Type B pancreatic cell (in vitro differentiated cells): ENCODE data around the gene UCMA. TPM values are rescaled to one million over a fixed set of nuclear protein-coding genes. Genes with fewer than 3 reads are reported as not detected.
"Not testable (repeated sequence)": the region's sequence is repeated elsewhere in the genome, so short reads cannot be mapped to it uniquely, and the experiment has no call there.

Source experiments
- DNase-seq: peaks from one replicate; pipeline ENCODE4 v3.0.0; 2021; ENCODE audit warnings: mixed read lengths; ENCODE audit not compliant: unreplicated experiment; ENCODE audit errors: extremely low spot score
- H3K27ac Mint-ChIP-seq: 2 replicates; pipeline ENCODE4 v1.8.0; 2021; ENCODE audit warnings: mild to moderate bottlenecking, mixed read lengths
- H3K27me3 Mint-ChIP-seq: 2 replicates; pipeline ENCODE4 v1.8.0; 2021; ENCODE audit warnings: mixed read lengths
- H3K36me3 Mint-ChIP-seq: 2 replicates; pipeline ENCODE4 v1.8.0; 2021; ENCODE audit warnings: mixed read lengths
- H3K4me1 Mint-ChIP-seq: one replicate; pipeline ENCODE4 v1.8.0; 2021; ENCODE audit warnings: mixed read lengths; ENCODE audit not compliant: unreplicated experiment
- H3K4me3 Mint-ChIP-seq: 2 replicates; pipeline ENCODE4 v1.8.0; 2021; ENCODE audit warnings: mild to moderate bottlenecking, mixed read lengths
- H3K9me3 Mint-ChIP-seq: 2 replicates; pipeline ENCODE4 v1.8.0; 2021; ENCODE audit warnings: mixed read lengths
- total RNA-seq: library from RNA; stranded (reverse); gene quantifications from 2 replicates; pipeline ENCODE4 v1.2.1, GENCODE V29; 2021; ENCODE audit warnings: low replicate concordance
- TF ChIP-seq, protein P1 (sequence below): fragments of 200-600 bp; sonication (generic); conservative IDR thresholded peaks from 2 replicates; pipeline ENCODE4 v1.5.0; 2021; ENCODE audit warnings: antibody characterized with exemption, mild to moderate bottlenecking

The UCMA gene
- total RNA-seq, 1 donor from 2014 or later: not detected

DNA sequence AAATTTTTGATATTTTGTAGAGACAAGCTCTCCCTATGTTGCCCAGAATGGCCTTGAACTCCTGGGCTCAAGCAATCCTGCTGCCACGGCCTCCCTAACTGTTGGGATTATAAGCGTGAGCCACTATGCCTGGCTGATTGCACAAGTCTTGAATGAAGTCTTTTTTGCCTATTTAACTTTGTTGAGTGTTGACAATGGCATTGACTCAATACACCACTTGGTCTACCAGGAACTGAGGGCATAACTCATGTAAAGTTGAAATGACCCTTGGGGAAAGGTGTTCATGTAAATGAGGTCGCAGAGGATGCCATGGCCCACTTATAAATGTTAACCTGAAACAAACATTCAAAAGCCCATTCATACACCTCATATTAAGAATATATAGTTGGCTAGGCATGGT lies 7.4 kb upstream of the UCMA start:
- DNase-seq: no peak
- H3K27ac Mint-ChIP-seq: no peak overlapping the region
- no peaks in the 10 kb centered on the region for H3K9me3 Mint-ChIP-seq
- H3K27me3 Mint-ChIP-seq: no peaks in the 10 kb centered on the region
- no peaks in the 10 kb centered on the region for H3K4me1 Mint-ChIP-seq
- TF ChIP-seq, protein P1, sequence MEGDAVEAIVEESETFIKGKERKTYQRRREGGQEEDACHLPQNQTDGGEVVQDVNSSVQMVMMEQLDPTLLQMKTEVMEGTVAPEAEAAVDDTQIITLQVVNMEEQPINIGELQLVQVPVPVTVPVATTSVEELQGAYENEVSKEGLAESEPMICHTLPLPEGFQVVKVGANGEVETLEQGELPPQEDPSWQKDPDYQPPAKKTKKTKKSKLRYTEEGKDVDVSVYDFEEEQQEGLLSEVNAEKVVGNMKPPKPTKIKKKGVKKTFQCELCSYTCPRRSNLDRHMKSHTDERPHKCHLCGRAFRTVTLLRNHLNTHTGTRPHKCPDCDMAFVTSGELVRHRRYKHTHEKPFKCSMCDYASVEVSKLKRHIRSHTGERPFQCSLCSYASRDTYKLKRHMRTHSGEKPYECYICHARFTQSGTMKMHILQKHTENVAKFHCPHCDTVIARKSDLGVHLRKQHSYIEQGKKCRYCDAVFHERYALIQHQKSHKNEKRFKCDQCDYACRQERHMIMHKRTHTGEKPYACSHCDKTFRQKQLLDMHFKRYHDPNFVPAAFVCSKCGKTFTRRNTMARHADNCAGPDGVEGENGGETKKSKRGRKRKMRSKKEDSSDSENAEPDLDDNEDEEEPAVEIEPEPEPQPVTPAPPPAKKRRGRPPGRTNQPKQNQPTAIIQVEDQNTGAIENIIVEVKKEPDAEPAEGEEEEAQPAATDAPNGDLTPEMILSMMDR: no peak
- no peaks in the 10 kb centered on the region for H3K36me3 Mint-ChIP-seq
- H3K4me3 Mint-ChIP-seq: no peak overlapping the region

DNA sequence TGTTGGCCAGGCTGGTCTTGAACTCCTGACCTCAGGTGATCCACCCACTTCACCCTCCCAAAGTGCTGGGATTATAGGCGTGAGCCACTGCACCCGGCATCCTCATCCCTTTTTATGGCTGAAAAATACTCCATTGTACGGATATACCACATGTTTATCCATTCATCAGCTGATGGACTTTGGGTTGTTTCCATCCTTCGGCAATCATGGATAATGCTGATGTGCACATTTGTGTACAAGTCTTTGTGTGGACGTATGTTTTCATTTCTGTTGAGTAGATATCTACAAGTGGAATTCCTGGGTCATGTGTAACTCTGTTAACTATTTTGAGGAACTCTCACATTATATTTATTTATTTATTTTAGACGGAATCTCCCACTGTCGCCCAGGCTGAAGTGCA lies 5.7 kb upstream of the UCMA start:
- no peaks in the 10 kb centered on the region for H3K36me3 Mint-ChIP-seq
- no peak for DNase-seq
- no peaks in the 10 kb centered on the region for H3K9me3 Mint-ChIP-seq
- TF ChIP-seq, protein P1: no peak
- no peaks in the 10 kb centered on the region for H3K4me1 Mint-ChIP-seq
- no peak overlapping the region for H3K27ac Mint-ChIP-seq
- H3K4me3 Mint-ChIP-seq: no peak overlapping the region
- no peaks in the 10 kb centered on the region for H3K27me3 Mint-ChIP-seq

DNA sequence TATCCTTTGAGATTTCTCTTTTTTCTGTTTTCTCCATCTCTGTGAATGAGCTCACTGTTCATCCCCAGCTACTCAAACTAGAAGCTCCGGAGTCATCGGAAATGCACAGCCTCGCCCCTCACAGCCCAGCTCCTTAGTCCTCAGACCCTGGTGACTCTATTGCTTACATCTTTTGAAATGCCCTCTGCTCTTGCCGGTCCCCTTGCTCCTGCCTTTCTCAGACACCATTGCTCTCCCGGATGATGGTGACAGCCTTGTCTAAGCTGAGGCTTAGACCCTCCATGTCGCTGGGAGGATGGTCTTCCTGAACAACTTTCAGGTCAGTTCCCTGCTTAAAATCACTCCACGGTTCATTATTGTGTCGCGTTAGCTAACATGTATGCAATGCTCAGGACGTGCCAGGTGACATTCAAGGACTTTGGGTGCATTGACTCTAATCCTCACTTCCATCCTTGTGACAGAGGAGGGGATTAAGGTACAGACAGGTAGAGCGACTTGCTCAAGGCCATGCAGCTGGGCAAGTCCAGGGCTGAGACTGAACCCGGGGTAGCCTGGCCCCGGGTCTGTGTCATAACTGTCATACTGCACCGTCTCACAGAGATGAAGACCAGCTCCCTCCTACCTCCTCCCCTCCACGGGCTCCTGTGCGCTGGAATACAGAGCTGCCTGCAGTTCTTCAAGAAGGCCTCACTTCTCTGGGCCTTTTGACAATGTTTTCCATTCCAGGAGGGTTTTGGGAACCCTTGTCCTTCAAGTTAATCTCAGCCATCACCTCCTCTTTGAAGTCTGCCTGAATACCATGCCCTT lies 4.3 kb upstream of the UCMA start:
- Mint-ChIP-seq H3K4me1 (no peaks in the 10 kb centered on the region), H3K4me3 (no peak overlapping the region), H3K27ac (no peak overlapping the region), H3K36me3 (no peaks in the 10 kb centered on the region), H3K27me3 (no peaks in the 10 kb centered on the region), H3K9me3 (no peaks in the 10 kb centered on the region)
- no peak for DNase-seq
- TF ChIP-seq, protein P1: no peak

DNA sequence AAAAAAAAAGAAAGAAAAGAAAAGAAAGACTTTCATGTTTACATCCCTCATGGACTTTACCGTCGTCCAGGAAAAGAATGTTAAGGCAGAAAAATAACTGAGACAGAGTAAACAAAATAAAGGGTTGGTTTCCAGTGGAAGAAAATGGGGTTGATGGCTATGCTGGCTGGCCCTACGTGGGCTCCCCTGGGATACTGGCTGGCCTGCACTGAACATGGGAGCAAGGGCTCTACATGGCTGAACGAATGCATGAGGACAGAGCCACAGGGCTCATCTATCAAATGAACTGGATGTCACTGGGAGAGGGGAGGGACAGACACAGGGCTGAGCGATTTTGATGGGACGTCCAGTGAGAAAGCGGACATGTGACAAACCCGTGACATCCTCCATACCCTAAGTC lies 2.5 kb upstream of the UCMA start:
- no peak for DNase-seq
- H3K27ac Mint-ChIP-seq: no peak overlapping the region
- H3K4me1 Mint-ChIP-seq: peaks cover 4% of the 10 kb centered on the region
- H3K9me3 Mint-ChIP-seq: no peaks in the 10 kb centered on the region
- H3K36me3 Mint-ChIP-seq: no peaks in the 10 kb centered on the region
- TF ChIP-seq, protein P1: no peak
- no peaks in the 10 kb centered on the region for H3K27me3 Mint-ChIP-seq
- no peak overlapping the region for H3K4me3 Mint-ChIP-seq

DNA sequence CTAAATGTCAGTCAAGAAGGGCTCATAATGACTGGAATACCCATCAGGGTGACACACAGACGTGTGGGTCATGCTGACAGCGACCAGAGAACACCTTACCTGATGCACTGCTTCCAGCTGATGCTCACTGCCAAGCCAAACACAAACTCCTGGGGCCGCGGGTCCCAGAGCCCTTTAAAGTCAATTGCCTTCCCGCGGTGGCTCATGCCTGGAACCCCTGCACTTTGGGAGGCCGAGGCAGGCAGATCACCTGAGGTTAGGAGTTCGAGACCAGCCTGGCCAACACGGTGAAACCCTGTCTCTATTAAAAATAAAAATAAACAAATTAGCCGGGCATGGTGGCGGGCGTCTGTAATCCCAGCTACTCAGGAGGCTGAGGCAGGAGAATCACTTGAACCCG lies 562 bp upstream of the UCMA start:
- not testable (repeated sequence) for H3K36me3 Mint-ChIP-seq, H3K27me3 Mint-ChIP-seq, DNase-seq, H3K9me3 Mint-ChIP-seq, H3K4me1 Mint-ChIP-seq, H3K27ac Mint-ChIP-seq, H3K4me3 Mint-ChIP-seq

DNA sequence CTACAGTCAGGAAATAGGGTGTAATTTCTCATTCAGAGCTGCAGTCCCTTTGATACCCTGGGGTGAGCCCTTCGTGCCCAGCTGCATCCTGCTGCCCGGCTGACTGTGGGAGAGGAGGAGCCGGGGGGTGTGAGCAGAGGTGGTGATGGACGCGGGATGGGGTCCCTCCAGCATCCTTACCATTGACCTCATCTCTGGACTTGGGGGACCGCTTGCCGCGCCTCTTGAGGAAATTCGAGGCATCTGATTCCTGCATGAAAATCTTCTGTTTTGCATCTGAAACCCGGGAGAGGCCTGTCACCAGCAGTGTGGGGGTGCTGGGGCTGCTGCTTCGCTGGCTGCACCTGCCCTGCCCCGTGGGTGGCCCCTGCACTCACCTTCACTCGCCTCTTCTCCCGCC lies 816 bp downstream of the UCMA start:
- TF ChIP-seq, protein P1: no peak
- DNase-seq: no peak
- no peak overlapping the region for H3K27ac Mint-ChIP-seq
- no peaks in the 10 kb centered on the region for H3K9me3 Mint-ChIP-seq
- H3K4me1 Mint-ChIP-seq: peaks cover 4% of the 10 kb centered on the region
- no peak overlapping the region for H3K4me3 Mint-ChIP-seq
- no peaks in the 10 kb centered on the region for H3K36me3 Mint-ChIP-seq
- H3K27me3 Mint-ChIP-seq: peaks cover 4% of the 10 kb centered on the region
